NCI-H2196 treated with DMSO at 0.1 percent for 48 hours (cell line): ENCODE data around the gene ZDHHC13.

Source experiments
- DNase-seq: peaks from one replicate; lab custom pipeline; 2025; ENCODE audit not compliant: unreplicated experiment; lab: John Stamatoyannopoulos, UW

Gene ZDHHC13

GRCh38 chr11:19200410-19201201 is 83.6 kb downstream of the ZDHHC13 start:
- peak; percentile 83 for DNase-seq

- DNase-seq = no peak
Observed at GRCh38 chr11:19201737-19202605, 85.0 kb downstream of the ZDHHC13 start, which contains the start of gene CSRP3. CSRP3 (minus strand) TSS chr11:19201983; CDS start chr11:19192448, 9,535 bp downstream.

GRCh38 chr11:19204836-19205235 is 87.9 kb downstream of the ZDHHC13 start:
- no peak for DNase-seq

GRCh38 chr11:19208181-19208580 is 91.2 kb downstream of the ZDHHC13 start:
- no peak for DNase-seq

- DNase-seq = no peak
Observed at GRCh38 chr11:19208959-19209546, 92.1 kb downstream of the ZDHHC13 start.

- no peak for DNase-seq
Observed at GRCh38 chr11:19209617-19210370, 92.8 kb downstream of the ZDHHC13 start.

- no peak for DNase-seq
Observed at GRCh38 chr11:19216021-19216420, 99.1 kb downstream of the ZDHHC13 start.

- DNase-seq = no peak
Observed at GRCh38 chr11:19216709-19217374, 99.9 kb downstream of the ZDHHC13 start.

- no peak for DNase-seq
Observed at GRCh38 chr11:19218216-19218615, 101.2 kb downstream of the ZDHHC13 start.

- peak; percentile 13 for DNase-seq
Observed at GRCh38 chr11:19218786-19219460, 102.0 kb downstream of the ZDHHC13 start.

- no peak for DNase-seq
Observed at GRCh38 chr11:19220903-19221724, 104.1 kb downstream of the ZDHHC13 start.

GRCh38 chr11:19225123-19225522 is 108.2 kb downstream of the ZDHHC13 start:
- no peak for DNase-seq

GRCh38 chr11:19225581-19225980 is 108.6 kb downstream of the ZDHHC13 start:
- no peak for DNase-seq
